H1 (cell line): ENCODE results near the gene CNTROB. TPM values are rescaled to one million over a fixed set of nuclear protein-coding genes. Genes with fewer than 3 reads are reported as not detected.

Experiments
- CHD7 ChIP-seq: fragments of 300-600 bp; sonication (generic); IDR thresholded peaks from 2 replicates; pipeline ENCODE4 v1.7.1; 2012; ENCODE audit warnings: low read length, moderate library complexity, mild to moderate bottlenecking, inconsistent platforms; ENCODE audit not compliant: insufficient replicate concordance
- EP300 ChIP-seq, 2 experiments: IDR thresholded peaks; 1 replicate in 1 of 2; 2 replicates in 1 of 2; pipeline ENCODE4 v1.6.1; 2011 to 2012; ENCODE audit warnings: low read depth in 2 of 2, low read length in 2 of 2, mild to moderate bottlenecking in 2 of 2, borderline replicate concordance in 1 of 2, inconsistent platforms in 1 of 2, moderate library complexity in 1 of 2
- TCF12 ChIP-seq: IDR thresholded peaks from 2 replicates; pipeline ENCODE4 v1.6.1; 2011; ENCODE audit warnings: low read depth, mild to moderate bottlenecking, low read length
- polyA plus RNA-seq, 7 experiments: library from polyadenylated mRNA; depleted of rRNA in 3 of 7; stranded (reverse) in 5 of 7; unstranded in 2 of 7; fragments of >200 nt in 5 of 7; fragments of 200-250 nt in 2 of 7; gene quantifications; 1 replicate in 5 of 7; 2 replicates in 1 of 7; 4 replicates in 1 of 7; pipeline versions ENCODE4 v1.2.1 to v1.2.3, GENCODE V29; 2011 to 2013; ENCODE audit warnings: missing spikeins in 2 of 7, mixed read lengths in 2 of 7
- total RNA-seq: library from RNA; stranded (reverse); fragmentation: NEBNext Ultra II Directional; extraction: Animal tissue kit (Norgen Biotek cat#: 25700); gene quantifications from 2 replicates; pipeline ENCODE4 v1.2.1, GENCODE V29; 2021

Gene CNTROB
- total and polyA plus RNA-seq, 2 of the 8 experiments (the other 6 are each of a cell fraction or from before 2014, with no cell fraction given): 20.5 to 31.9 TPM

- TF ChIP-seq CHD7 (no peak), EP300 (IDR thresholded peaks at IDR 0.05; ENCODE audit: borderline replicate concordance in 1 of 2, low read depth in 2 of 2, low read length in 2 of 2) (no peak), TCF12 (no peak)
These were observed 52.9 kb downstream of the CNTROB start (continued) for GRCh38 chr17:7984904-7985303.
